ENCODE measurements around the gene ZNF664. TPM values are rescaled to one million over a fixed set of nuclear protein-coding genes. Genes with fewer than 3 reads are reported as not detected.

ZNF664 gene
- total RNA-seq, 4 donors from 2014 or later: 120 to 187 (median 138) TPM

DNA sequence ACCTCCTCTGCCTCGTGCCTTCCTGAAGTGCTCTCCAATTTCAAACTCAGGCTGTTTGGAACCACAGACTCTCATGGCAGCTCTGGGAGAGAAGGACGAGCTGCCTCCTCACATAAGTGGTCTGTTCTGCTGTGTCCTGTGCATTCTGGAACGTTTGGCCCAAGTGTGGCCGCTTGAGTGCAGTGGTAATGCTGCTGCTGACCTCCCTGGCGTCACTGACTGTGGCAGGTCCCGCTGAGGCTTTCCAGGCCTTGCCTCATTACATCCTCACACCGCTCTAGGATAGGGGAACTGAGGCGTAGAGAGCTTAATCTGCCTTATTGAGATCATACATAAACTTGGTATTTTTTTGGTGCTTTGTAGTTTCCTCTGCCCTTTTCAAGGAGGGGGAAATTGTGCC, 14.6 kb upstream of the ZNF664 start:
- no peaks in the 10 kb centered on the region for H3K36me3 ChIP-seq
- no peaks in the 10 kb centered on the region for H3K27me3 ChIP-seq
- peaks cover 14 to 35% of the 10 kb centered on the region in 2 donors for H3K4me1 ChIP-seq
- H3K4me3 ChIP-seq (replicated peaks in 1 of 3): no peak overlapping the region
- intact Hi-C loops (cut with DNase I): no loop called here
- DNase-seq: peak; percentile 84 to 86
- no peak for TF ChIP-seq POLR2A (IDR thresholded peaks at IDR 0.05)
- TF ChIP-seq, protein P1, sequence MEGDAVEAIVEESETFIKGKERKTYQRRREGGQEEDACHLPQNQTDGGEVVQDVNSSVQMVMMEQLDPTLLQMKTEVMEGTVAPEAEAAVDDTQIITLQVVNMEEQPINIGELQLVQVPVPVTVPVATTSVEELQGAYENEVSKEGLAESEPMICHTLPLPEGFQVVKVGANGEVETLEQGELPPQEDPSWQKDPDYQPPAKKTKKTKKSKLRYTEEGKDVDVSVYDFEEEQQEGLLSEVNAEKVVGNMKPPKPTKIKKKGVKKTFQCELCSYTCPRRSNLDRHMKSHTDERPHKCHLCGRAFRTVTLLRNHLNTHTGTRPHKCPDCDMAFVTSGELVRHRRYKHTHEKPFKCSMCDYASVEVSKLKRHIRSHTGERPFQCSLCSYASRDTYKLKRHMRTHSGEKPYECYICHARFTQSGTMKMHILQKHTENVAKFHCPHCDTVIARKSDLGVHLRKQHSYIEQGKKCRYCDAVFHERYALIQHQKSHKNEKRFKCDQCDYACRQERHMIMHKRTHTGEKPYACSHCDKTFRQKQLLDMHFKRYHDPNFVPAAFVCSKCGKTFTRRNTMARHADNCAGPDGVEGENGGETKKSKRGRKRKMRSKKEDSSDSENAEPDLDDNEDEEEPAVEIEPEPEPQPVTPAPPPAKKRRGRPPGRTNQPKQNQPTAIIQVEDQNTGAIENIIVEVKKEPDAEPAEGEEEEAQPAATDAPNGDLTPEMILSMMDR (IDR thresholded peaks at IDR 0.05): no peak
- WGBS, 2 donors: 46 to 68% methylated on average over 8 of the region's 8 CpGs
- H3K27ac ChIP-seq: peak overlapping the region; percentile 48 to 85 (median 72)
- H3K9me3 ChIP-seq: no peaks in the 10 kb centered on the region

DNA sequence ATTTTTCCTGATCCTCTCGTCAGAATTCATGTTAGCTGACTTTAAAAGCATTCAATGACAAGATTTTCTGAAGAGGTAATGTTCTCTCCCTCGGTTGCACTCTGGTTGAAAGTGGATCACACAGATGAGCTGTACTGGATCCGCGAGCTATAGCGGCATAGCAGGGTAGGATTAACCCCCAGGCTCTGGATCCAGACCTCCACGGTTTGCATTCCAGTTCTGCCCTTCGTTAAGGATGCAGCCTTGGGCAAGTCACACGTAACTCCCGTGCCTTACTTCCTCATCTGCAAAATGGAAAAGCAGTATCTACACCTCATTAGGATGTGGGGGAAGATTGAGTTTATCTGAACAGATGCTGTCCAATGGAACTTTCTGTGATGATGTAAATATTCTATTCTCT, 14.1 kb upstream of the ZNF664 start:
- Histone ChIP-seq H3K36me3 (no peaks in the 10 kb centered on the region), H3K9me3 (no peaks in the 10 kb centered on the region), H3K27ac (peak overlapping the region; percentile 48 to 85 (median 72)), H3K4me1 (peaks cover 14 to 36% of the 10 kb centered on the region in 2 donors), H3K4me3 (replicated peaks in 1 of 3) (no peak overlapping the region), H3K27me3 (no peaks in the 10 kb centered on the region)
- DNase-seq: peak; percentile 30 to 32
- WGBS, 2 donors: 84 to 92% methylated on average over 9 of the region's 9 CpGs
- TF ChIP-seq, protein P1 (IDR thresholded peaks at IDR 0.05): no peak
- TF ChIP-seq POLR2A (IDR thresholded peaks at IDR 0.05): no peak
- intact Hi-C loops (cut with DNase I): no loop called here

DNA sequence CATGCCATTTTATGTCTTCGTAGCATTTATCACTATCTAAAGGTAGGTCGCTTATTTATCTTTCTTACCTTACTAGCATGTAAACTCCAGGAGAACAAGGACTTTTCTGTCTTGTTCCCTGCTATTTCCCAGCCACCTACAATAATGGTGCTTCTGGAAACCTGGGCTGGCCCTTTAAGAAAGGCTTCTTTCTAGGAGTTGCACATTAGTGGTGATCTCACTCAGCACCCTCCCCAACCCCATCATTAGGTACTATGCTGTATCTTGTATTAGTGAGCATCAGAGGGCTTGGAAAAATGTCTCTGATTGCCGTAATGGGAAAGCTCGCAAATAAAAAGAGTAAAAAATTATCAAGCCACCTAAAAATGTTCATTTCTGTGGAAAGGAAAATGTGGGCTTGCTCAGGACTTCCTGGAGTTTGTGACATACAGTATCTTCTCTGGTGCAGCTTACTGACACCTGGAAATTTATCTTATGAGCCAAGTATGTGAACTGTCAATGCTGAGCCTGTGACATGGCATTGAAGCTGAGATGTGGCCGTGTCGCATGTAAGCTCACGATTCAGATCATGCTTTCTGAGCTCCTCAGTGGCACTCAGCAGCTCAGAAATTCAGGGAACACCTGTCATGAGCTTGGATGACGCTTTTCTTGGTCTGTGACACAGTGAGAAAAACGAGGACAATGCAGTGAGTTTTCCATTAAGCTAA, 12.8 kb upstream of the ZNF664 start:
- no peaks in the 10 kb centered on the region for H3K9me3 ChIP-seq
- intact Hi-C loops (cut with DNase I): no loop called here
- no peak for DNase-seq
- no peaks in the 10 kb centered on the region for H3K27me3 ChIP-seq
- H3K27ac ChIP-seq: no peak overlapping the region
- TF ChIP-seq, protein P1 (IDR thresholded peaks at IDR 0.05): no peak
- TF ChIP-seq POLR2A (IDR thresholded peaks at IDR 0.05): no peak
- 95 to 97% methylated on average over 9 of the region's 9 CpGs for WGBS, 2 donors
- no peaks in the 10 kb centered on the region for H3K36me3 ChIP-seq
- peaks cover 6 to 25% of the 10 kb centered on the region in 2 donors for H3K4me1 ChIP-seq
- H3K4me3 ChIP-seq (replicated peaks in 1 of 3): no peak overlapping the region

- TF ChIP-seq POLR2A (IDR thresholded peaks at IDR 0.05): no peak
- TF ChIP-seq, protein P1 (IDR thresholded peaks at IDR 0.05): no peak
- no peaks in the 10 kb centered on the region for H3K9me3 ChIP-seq
- peaks cover 6 to 25% of the 10 kb centered on the region in 2 donors for H3K4me1 ChIP-seq
- no peak overlapping the region for H3K27ac ChIP-seq
- H3K36me3 ChIP-seq: no peaks in the 10 kb centered on the region
- WGBS, 2 donors: 88 to 92% methylated on average over 4 of the region's 4 CpGs
- intact Hi-C loops (cut with DNase I): no loop called here
- no peak overlapping the region for H3K4me3 ChIP-seq (replicated peaks in 1 of 3)
- no peaks in the 10 kb centered on the region for H3K27me3 ChIP-seq
- no peak for DNase-seq
Measured at GRCh38 chr12:123960856-123961255, 12.2 kb upstream of the ZNF664 start.

GRCh38 chr12:123961585-123962345, 11.2 kb upstream of the ZNF664 start:
- Histone ChIP-seq H3K27me3 (no peaks in the 10 kb centered on the region), H3K36me3 (no peaks in the 10 kb centered on the region), H3K27ac (no peak overlapping the region), H3K4me1 (peaks cover 6 to 25% of the 10 kb centered on the region in 2 donors), H3K9me3 (no peaks in the 10 kb centered on the region), H3K4me3 (replicated peaks in 1 of 3) (no peak overlapping the region)
- peak; percentile 22 for DNase-seq
- intact Hi-C loops (cut with DNase I): no loop called here
- no peak for TF ChIP-seq POLR2A (IDR thresholded peaks at IDR 0.05)
- TF ChIP-seq, protein P1 (IDR thresholded peaks at IDR 0.05): no peak
- WGBS, 2 donors: 84 to 89% methylated on average over 12 of the region's 12 CpGs

All from thyroid gland (tissue), 4 donors.